Tibial nerve (tissue), 4 donors: ENCODE results near the gene DHRS12. TPM values are rescaled to one million over a fixed set of nuclear protein-coding genes. Genes with fewer than 3 reads are reported as not detected.

Experiments
- DNase-seq, 2 donors: peaks; one replicate each; pipeline ENCODE4 v3.0.0-alpha.2; 2019; ENCODE audit warnings: low spot score in 2 of 2
- H3K27ac ChIP-seq, 4 donors: fragments of 200-600 bp; sonication (generic) in 3 of 4; one replicate each; pipeline ENCODE4 v1.5.1; 2017 to 2019; ENCODE audit warnings: mild to moderate bottlenecking in 1 of 4
- H3K27me3 ChIP-seq, 2 donors: fragments of 200-600 bp; sonication (generic) in 1 of 2; one replicate each; pipeline versions ENCODE4 v1.5.1 to v1.6.0; 2017 to 2019
- H3K36me3 ChIP-seq, 3 donors: fragments of 200-600 bp; sonication (generic); one replicate each; pipeline ENCODE4 v1.5.1; 2018 to 2019
- H3K4me1 ChIP-seq, 4 donors: fragments of 200-600 bp; sonication (generic) in 3 of 4; one replicate each; pipeline ENCODE4 v1.5.1; 2017 to 2019
- H3K4me3 ChIP-seq, 4 donors: fragments of 200-600 bp; sonication (generic) in 3 of 4; one replicate each; pipeline ENCODE4 v1.5.1; 2017 to 2019; ENCODE audit warnings: mild to moderate bottlenecking in 1 of 4, moderate library complexity in 1 of 4
- H3K9me3 ChIP-seq, 4 donors: fragments of 200-600 bp; sonication (generic) in 3 of 4; one replicate each; pipeline ENCODE4 v1.5.1; 2017 to 2019
- EP300 ChIP-seq, 2 donors: sonication (generic); formaldehyde crosslinking; IDR thresholded peaks; one replicate each; pipeline ENCODE4 v1.6.1; 2017; ENCODE audit warnings: antibody characterized with exemption in 2 of 2, mild to moderate bottlenecking in 1 of 2
- POLR2A ChIP-seq, 2 donors: fragments of 450-650 bp; IDR thresholded peaks; one replicate each; pipeline ENCODE4 v1.6.1; 2017; ENCODE audit warnings: antibody characterized with exemption in 2 of 2, mild to moderate bottlenecking in 2 of 2, moderate library complexity in 2 of 2
- WGBS, 2 donors: methylation state at CpG; one replicate each; pipeline ENCODE4 v1.1.5; 2018; 5-methylcytosine and 5-hydroxymethylcytosine counted together
- total RNA-seq, 4 donors: library from RNA; depleted of rRNA; stranded (reverse); fragments of >200 nt; gene quantifications; one replicate each; pipeline ENCODE4 v1.1.0, GENCODE V29; 2016
- TF ChIP-seq, protein P1 (sequence below), 5 experiments: fragments of 200-600 bp in 3 of 5; fragments of 450-650 bp in 2 of 5; sonication (generic) in 3 of 5; IDR thresholded peaks; one replicate each; pipeline ENCODE4 v1.5.1; 2016 to 2019; ENCODE audit warnings: antibody characterized with exemption in 5 of 5, mild to moderate bottlenecking in 3 of 5, moderate library complexity in 2 of 5

The DHRS12 gene
- total RNA-seq, 4 donors from 2014 or later = 12.3 to 19.5 (median 16.7) TPM

DNA sequence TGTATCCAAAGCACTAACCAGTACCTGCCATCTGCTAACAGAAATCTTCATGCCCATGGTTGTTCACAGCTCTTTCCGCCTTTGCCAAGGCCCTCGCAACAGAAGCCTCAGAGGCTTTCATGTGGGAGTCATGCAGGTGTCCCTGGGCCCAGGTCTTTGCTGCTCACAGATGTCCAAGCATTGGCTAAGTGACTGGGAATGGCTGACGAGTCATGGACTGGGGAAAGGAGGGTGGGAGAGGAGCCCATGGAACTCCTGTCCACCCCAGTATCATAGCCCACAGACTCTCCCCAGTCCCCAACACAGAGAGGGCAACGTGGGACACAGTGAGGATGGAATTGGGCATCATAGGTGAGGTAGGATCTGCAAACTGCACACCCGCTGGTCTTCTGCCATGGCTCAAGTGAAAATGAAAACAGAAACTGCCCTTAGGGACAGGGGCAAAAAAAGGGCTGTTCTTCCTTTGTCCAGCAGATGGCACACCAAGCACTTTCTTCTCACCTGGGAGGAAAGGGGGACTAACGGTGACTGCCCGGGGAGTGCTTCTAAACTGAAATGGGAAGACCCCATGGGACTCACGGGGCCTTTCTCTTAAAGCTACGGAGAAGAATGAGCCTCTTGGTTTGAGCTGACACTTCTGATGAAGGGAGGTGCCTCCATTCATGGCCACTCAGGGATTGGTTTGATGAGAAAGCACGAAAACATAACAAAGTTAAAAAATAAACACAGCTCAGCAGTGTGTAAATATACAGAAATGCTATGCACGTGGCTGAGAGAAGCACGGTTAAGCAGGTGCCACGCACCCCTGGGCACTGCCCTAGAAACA is 11.1 kb upstream of the DHRS12 start:
- WGBS, 2 donors = 24 to 32% methylated on average over 13 of the region's 13 CpGs
- DNase-seq = peak; percentile 37 to 74

DNA sequence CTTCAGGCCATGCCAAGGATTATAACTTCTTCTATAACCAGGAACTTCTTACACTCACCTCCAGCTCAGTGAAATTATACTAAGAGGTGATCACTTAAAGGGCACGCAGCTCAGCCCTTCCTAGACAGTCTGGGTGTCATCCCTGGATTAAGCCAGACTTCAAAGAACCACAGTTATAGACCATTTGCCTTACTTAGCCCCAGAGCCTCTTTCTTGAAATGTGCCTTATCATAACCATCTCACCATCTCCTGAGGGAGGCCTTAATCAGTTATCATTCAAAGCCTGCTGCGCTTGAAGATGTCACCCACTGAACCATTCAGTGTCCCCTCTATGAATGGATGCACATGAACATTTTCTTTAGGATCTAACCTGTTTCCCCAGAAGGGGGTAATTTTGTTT is 10.1 kb upstream of the DHRS12 start:
- DNase-seq = no peak
- Histone ChIP-seq H3K27me3 (no peaks in the 10 kb centered on the region), H3K4me3 (no peak overlapping the region), H3K9me3 (no peaks in the 10 kb centered on the region), H3K36me3 (no peaks in the 10 kb centered on the region), H3K4me1 (peaks cover 0 to 15% (median 3%) of the 10 kb centered on the region in 4 donors), H3K27ac (no peak overlapping the region)
- 94 to 100% methylated on average over 2 of the region's 2 CpGs for WGBS, 2 donors
- TF ChIP-seq EP300 (IDR thresholded peaks at IDR 0.05) (no peak), POLR2A (IDR thresholded peaks at IDR 0.05) (no peak)
- TF ChIP-seq, protein P1, sequence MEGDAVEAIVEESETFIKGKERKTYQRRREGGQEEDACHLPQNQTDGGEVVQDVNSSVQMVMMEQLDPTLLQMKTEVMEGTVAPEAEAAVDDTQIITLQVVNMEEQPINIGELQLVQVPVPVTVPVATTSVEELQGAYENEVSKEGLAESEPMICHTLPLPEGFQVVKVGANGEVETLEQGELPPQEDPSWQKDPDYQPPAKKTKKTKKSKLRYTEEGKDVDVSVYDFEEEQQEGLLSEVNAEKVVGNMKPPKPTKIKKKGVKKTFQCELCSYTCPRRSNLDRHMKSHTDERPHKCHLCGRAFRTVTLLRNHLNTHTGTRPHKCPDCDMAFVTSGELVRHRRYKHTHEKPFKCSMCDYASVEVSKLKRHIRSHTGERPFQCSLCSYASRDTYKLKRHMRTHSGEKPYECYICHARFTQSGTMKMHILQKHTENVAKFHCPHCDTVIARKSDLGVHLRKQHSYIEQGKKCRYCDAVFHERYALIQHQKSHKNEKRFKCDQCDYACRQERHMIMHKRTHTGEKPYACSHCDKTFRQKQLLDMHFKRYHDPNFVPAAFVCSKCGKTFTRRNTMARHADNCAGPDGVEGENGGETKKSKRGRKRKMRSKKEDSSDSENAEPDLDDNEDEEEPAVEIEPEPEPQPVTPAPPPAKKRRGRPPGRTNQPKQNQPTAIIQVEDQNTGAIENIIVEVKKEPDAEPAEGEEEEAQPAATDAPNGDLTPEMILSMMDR (IDR thresholded peaks at IDR 0.05) = no peak

More for the DNA sequence above, 11.1 kb upstream of the DHRS12 start:
- H3K27me3 ChIP-seq = no peaks in the 10 kb centered on the region
- no peak overlapping the region for H3K27ac ChIP-seq
- peak overlapping the region in 3 of 4 donors; percentile 17 to 31 (median 28) for H3K4me3 ChIP-seq
- H3K9me3 ChIP-seq = no peaks in the 10 kb centered on the region
- H3K36me3 ChIP-seq = no peaks in the 10 kb centered on the region
- TF ChIP-seq POLR2A (IDR thresholded peaks at IDR 0.05) (no peak), EP300 (IDR thresholded peaks at IDR 0.05) (no peak)
- TF ChIP-seq, protein P1 (IDR thresholded peaks at IDR 0.05) = peak; percentile 76 to 87 (median 82)
- peaks cover 0 to 20% (median 3%) of the 10 kb centered on the region in 4 donors for H3K4me1 ChIP-seq

DNA sequence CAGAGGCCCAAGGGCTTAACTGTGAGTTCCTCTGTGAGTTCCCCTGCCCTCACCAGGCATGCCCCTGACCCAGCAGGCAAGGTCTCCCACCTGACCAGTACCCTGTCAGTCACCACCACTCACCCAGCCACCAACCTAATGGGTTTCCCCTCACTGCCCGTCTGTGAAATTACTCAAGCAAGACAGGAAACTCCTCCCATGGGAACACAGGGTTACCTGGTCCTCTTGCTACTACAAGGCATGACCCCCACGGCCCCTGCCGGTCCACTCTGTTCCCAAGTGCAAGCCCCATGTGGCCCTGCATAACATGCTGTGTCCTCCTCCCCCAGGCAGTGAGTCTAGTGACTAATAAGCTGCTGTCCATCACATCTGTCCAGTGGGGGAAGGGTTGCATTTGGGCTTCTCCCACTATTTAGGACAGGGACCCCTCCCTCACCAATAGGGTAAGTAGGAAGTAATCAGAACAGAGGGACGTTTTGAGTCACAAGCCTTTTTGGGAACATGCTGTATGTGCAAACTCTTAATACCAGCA is 8.0 kb upstream of the DHRS12 start:
- H3K4me1 ChIP-seq = peaks cover 0 to 13% (median 3%) of the 10 kb centered on the region in 4 donors
- H3K4me3 ChIP-seq = no peak overlapping the region
- TF ChIP-seq, protein P1 (IDR thresholded peaks at IDR 0.05) = no peak
- TF ChIP-seq EP300 (IDR thresholded peaks at IDR 0.05) (peak in 1 of 2 donors; percentile 25), POLR2A (IDR thresholded peaks at IDR 0.05) (no peak)
- H3K27ac ChIP-seq = peak overlapping the region in 1 of 4 donors; percentile 24
- no peaks in the 10 kb centered on the region for H3K36me3 ChIP-seq
- no peak for DNase-seq
- 30 to 33% methylated on average over 3 to 4 of the region's 4 CpGs for WGBS, 2 donors
- no peaks in the 10 kb centered on the region for H3K9me3 ChIP-seq
- no peaks in the 10 kb centered on the region for H3K27me3 ChIP-seq

DNA sequence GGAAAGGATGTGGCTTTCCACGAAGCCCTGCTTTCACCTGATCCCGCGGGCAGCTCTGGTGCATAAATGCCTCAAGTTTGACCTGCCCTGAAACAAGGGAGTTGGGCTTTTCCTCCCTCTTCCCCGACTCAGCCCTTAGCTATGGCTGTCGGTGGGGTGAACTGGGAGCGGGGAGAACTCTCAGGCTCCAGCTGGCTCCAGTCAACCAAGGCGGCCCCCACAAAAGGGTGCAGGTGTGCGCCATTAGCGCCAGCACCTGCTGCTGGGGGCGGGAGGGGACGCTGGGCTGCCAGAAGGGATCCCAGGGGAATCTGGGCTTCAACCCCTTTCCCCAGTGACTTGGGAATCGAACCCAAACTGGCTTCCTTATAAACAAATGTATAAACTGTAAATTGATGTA is 7.1 kb upstream of the DHRS12 start:
- peaks cover 0 to 20% (median 3%) of the 10 kb centered on the region in 4 donors for H3K4me1 ChIP-seq
- TF ChIP-seq POLR2A (IDR thresholded peaks at IDR 0.05) (no peak), EP300 (IDR thresholded peaks at IDR 0.05) (no peak)
- TF ChIP-seq, protein P1 (IDR thresholded peaks at IDR 0.05) = no peak
- no peaks in the 10 kb centered on the region for H3K36me3 ChIP-seq
- WGBS, 2 donors = 69 to 71% methylated on average over 12 of the region's 12 CpGs
- no peaks in the 10 kb centered on the region for H3K9me3 ChIP-seq
- H3K27ac ChIP-seq = no peak overlapping the region
- no peak for DNase-seq
- no peaks in the 10 kb centered on the region for H3K27me3 ChIP-seq
- H3K4me3 ChIP-seq = no peak overlapping the region

DNA sequence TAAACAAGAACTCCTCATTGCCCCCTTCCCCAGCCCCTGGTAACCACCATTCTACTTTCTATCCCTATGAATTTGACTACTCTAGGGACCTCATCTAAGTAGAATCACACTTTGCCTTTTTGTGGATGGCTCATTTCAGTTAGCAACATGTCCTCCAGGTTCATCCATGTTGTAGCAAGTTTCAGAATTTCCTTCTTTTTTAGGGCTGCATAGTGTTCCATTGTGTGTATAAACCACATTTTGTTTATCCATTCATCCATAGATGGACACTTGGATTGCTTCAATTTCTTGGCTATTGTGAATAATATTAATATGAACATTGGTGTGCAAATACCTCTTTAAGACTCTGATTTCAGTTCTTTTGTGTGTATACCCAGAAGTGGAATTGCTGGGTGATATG is 4.8 kb upstream of the DHRS12 start:
- H3K4me3 ChIP-seq = no peak overlapping the region
- no peaks in the 10 kb centered on the region for H3K36me3 ChIP-seq
- no peak overlapping the region for H3K27ac ChIP-seq
- peaks cover 0 to 20% (median 0%) of the 10 kb centered on the region in 4 donors for H3K4me1 ChIP-seq
- DNase-seq = no peak
- H3K9me3 ChIP-seq = no peaks in the 10 kb centered on the region
- H3K27me3 ChIP-seq = no peaks in the 10 kb centered on the region
- TF ChIP-seq POLR2A (IDR thresholded peaks at IDR 0.05) = no peak
- no peak for TF ChIP-seq EP300 (IDR thresholded peaks at IDR 0.05)
- TF ChIP-seq, protein P1 (IDR thresholded peaks at IDR 0.05) = no peak
